Progenitor cell of endocrine pancreas (in vitro differentiated cells): ENCODE data around the gene TFAP2B. TPM values are rescaled to one million over a fixed set of nuclear protein-coding genes. Genes with fewer than 3 reads are reported as not detected.

Experiments used
- DNase-seq: peaks from one replicate; pipeline ENCODE4 v3.0.0; 2021; ENCODE audit warnings: low spot score; ENCODE audit not compliant: unreplicated experiment
- H3K27ac Mint-ChIP-seq: 2 replicates; pipeline ENCODE4 v1.8.0; 2021; ENCODE audit warnings: mild to moderate bottlenecking, moderate library complexity, mixed read lengths
- H3K27me3 Mint-ChIP-seq: 2 replicates; pipeline ENCODE4 v1.8.0; 2021; ENCODE audit warnings: mixed read lengths
- H3K36me3 Mint-ChIP-seq: 2 replicates; pipeline ENCODE4 v1.8.0; 2022; ENCODE audit warnings: mixed read lengths; ENCODE audit not compliant: insufficient read depth
- H3K4me1 Mint-ChIP-seq: 2 replicates; pipeline ENCODE4 v1.8.0; 2021; ENCODE audit warnings: low read depth, mixed read lengths
- H3K4me3 Mint-ChIP-seq: 2 replicates; pipeline ENCODE4 v1.8.0; 2021; ENCODE audit warnings: low read depth, mild to moderate bottlenecking, moderate library complexity, mixed read lengths
- H3K9me3 Mint-ChIP-seq: 2 replicates; pipeline ENCODE4 v1.8.0; 2021; ENCODE audit warnings: low read depth, mixed read lengths
- long read RNA-seq: library from polyadenylated mRNA; unstranded; transcript quantifications from one replicate; pipeline ENCODE4 v2.0.0, GENCODE V29; 2020
- total RNA-seq: library from RNA; stranded (reverse); gene quantifications from 2 replicates; pipeline ENCODE4 v1.2.1, GENCODE V29; 2021
- TF ChIP-seq, protein P1 (sequence below): fragments of 200-600 bp; sonication (generic); IDR thresholded peaks from one replicate; pipeline ENCODE4 v1.5.0; 2021; ENCODE audit warnings: antibody characterized with exemption, mild to moderate bottlenecking; ENCODE audit not compliant: unreplicated experiment

TFAP2B gene
- 0.74 and 1.8 TPM in 2 replicates for total RNA-seq
- long read RNA-seq: 0 reads

- no peaks in the 10 kb centered on the region for H3K9me3 Mint-ChIP-seq
- TF ChIP-seq, protein P1, sequence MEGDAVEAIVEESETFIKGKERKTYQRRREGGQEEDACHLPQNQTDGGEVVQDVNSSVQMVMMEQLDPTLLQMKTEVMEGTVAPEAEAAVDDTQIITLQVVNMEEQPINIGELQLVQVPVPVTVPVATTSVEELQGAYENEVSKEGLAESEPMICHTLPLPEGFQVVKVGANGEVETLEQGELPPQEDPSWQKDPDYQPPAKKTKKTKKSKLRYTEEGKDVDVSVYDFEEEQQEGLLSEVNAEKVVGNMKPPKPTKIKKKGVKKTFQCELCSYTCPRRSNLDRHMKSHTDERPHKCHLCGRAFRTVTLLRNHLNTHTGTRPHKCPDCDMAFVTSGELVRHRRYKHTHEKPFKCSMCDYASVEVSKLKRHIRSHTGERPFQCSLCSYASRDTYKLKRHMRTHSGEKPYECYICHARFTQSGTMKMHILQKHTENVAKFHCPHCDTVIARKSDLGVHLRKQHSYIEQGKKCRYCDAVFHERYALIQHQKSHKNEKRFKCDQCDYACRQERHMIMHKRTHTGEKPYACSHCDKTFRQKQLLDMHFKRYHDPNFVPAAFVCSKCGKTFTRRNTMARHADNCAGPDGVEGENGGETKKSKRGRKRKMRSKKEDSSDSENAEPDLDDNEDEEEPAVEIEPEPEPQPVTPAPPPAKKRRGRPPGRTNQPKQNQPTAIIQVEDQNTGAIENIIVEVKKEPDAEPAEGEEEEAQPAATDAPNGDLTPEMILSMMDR: no peak
- H3K36me3 Mint-ChIP-seq: no peaks in the 10 kb centered on the region
- H3K27ac Mint-ChIP-seq: no peak within 1 kb of the TSS
- DNase-seq: no peak
- peaks cover 95% of the 10 kb centered on the region for H3K27me3 Mint-ChIP-seq
- peaks cover 21% of the 10 kb centered on the region for H3K4me1 Mint-ChIP-seq
- no peak within 1 kb of the TSS for H3K4me3 Mint-ChIP-seq
Measured at GRCh38 chr6:50818673-50819072, at the start of gene TFAP2B. TSS of gene TFAP2B (plus strand) at chr6:50818871. CDS start at chr6:50818892, 21 bp downstream.

DNA sequence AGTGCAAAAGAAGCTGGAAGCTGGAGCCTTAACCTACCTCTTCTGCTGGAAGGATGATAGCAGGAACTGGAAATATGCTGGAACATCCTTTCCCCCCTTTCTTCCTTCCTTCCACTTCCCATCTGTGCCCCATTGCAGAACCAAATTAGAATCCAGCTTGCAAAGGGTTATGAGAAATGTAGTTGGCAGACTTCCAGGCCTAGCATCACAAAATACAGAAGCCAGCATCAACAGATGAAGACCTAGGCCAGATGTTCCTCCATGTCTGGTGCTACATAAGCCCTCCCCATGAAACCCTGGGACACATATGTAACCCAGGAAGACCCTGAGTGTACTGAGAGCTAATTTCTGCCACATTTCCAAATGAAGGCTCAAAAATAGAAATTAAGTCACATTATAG is 40.0 kb upstream of the TFAP2B start:
- Mint-ChIP-seq H3K27ac (no peak overlapping the region), H3K9me3 (no peaks in the 10 kb centered on the region), H3K4me3 (no peak overlapping the region), H3K36me3 (no peaks in the 10 kb centered on the region), H3K27me3 (peaks cover 6% of the 10 kb centered on the region), H3K4me1 (no peaks in the 10 kb centered on the region)
- TF ChIP-seq, protein P1: no peak
- DNase-seq: no peak

DNA sequence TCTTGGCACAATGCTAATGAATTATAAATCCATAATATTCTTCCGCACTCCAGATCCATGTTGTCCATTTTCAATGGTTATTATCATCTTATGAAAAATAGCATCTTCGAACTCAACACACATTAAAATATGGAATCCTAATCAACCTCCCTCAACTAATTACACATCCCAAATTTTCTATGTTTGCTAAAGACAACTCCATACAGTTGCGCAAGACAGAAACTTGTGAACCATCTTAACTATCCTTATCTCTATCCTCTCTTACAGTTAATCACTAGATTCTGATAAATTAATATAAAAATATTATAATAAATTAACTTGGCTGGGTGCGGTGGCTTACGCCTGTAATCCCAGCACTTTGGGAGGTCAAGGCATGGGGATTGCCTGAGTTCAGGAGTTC is 38.3 kb upstream of the TFAP2B start:
- Mint-ChIP-seq H3K36me3 (no peaks in the 10 kb centered on the region), H3K4me3 (no peak overlapping the region), H3K4me1 (no peaks in the 10 kb centered on the region), H3K27me3 (peaks cover 4% of the 10 kb centered on the region), H3K27ac (no peak overlapping the region), H3K9me3 (no peaks in the 10 kb centered on the region)
- TF ChIP-seq, protein P1: no peak
- no peak for DNase-seq

DNA sequence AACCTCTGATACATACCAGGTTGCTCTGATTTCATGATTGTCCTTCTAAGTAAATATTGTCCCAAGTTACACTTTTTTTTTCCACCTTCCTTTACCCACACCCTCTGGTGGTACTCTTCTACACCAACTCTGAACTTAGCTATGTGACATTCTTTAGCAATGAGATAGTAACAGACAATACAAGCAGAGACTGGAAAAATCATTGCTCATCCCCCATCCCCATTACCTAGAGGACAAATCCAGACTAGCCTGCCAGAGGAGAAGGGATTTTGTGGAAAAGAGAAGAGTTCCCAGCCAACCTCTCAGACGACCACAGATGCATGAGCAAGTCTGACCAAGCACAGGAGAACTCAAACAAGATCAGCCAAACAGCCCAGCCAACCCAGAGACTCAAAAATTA is 32.8 kb upstream of the TFAP2B start:
- no peaks in the 10 kb centered on the region for H3K4me1 Mint-ChIP-seq
- H3K27me3 Mint-ChIP-seq: peaks cover 11% of the 10 kb centered on the region
- DNase-seq: no peak
- TF ChIP-seq, protein P1: no peak
- H3K36me3 Mint-ChIP-seq: no peaks in the 10 kb centered on the region
- H3K27ac Mint-ChIP-seq: no peak overlapping the region
- no peak overlapping the region for H3K4me3 Mint-ChIP-seq
- no peaks in the 10 kb centered on the region for H3K9me3 Mint-ChIP-seq

- peaks cover 50% of the 10 kb centered on the region for H3K27me3 Mint-ChIP-seq
- no peak for DNase-seq
- H3K9me3 Mint-ChIP-seq: no peaks in the 10 kb centered on the region
- TF ChIP-seq, protein P1: peak; percentile 85
- H3K4me1 Mint-ChIP-seq: no peaks in the 10 kb centered on the region
- no peak overlapping the region for H3K27ac Mint-ChIP-seq
- no peak overlapping the region for H3K4me3 Mint-ChIP-seq
- no peaks in the 10 kb centered on the region for H3K36me3 Mint-ChIP-seq
Measured at GRCh38 chr6:50791900-50792508, 26.7 kb upstream of the TFAP2B start.
